Adrenal gland (tissue), 5 donors: Measurements from ENCODE around the gene CNFN.

Experiments
- CTCF ChIP-seq, 6 experiments: fragments of 450-650 bp in 4 of 6; fragments of 200-600 bp in 2 of 6; sonication (generic) in 1 of 6; IDR thresholded peaks; 1 replicate in 5 of 6; 2 replicates in 1 of 6; pipeline versions ENCODE4 v1.5.1 to v1.8.0; 2016 to 2021; ENCODE audit warnings: antibody characterized with exemption in 6 of 6, mild to moderate bottlenecking in 2 of 6, moderate library complexity in 1 of 6
- POLR2A ChIP-seq, 2 donors: fragments of 450-650 bp; IDR thresholded peaks; one replicate each; pipeline ENCODE4 v1.6.1; 2017; ENCODE audit warnings: antibody characterized with exemption in 2 of 2, mild to moderate bottlenecking in 2 of 2, moderate library complexity in 1 of 2
- donor health status: DM: no; HTN: no; CAD: no.

- TF ChIP-seq POLR2A (IDR thresholded peaks at IDR 0.05) (no peak), CTCF (IDR thresholded peaks at IDR 0.05) (no peak)
Observed at GRCh38 chr19:42355896-42356295, 34.2 kb downstream of the CNFN start.
